ENCODE results near the gene NAP1L4.

NAP1L4 gene

GRCh38 chr11:2924381-2924780 is 67.7 kb downstream of the NAP1L4 start:
- no peak for TF ChIP-seq GATA3 (IDR thresholded peaks at IDR 0.05; ENCODE audit: low read depth, low read length)
- TF ChIP-seq GATA2 (IDR thresholded peaks at IDR 0.05; ENCODE audit: low read depth, low read length) = no peak

GRCh38 chr11:2923446-2924375 is 68.4 kb downstream of the NAP1L4 start:
- TF ChIP-seq GATA3 (IDR thresholded peaks at IDR 0.05; ENCODE audit: low read depth, low read length) = no peak
- no peak for TF ChIP-seq GATA2 (IDR thresholded peaks at IDR 0.05; ENCODE audit: low read depth, low read length)

- TF ChIP-seq GATA3 (IDR thresholded peaks at IDR 0.05; ENCODE audit: low read depth, low read length) = no peak
- no peak for TF ChIP-seq GATA2 (IDR thresholded peaks at IDR 0.05; ENCODE audit: low read depth, low read length)
These were observed 69.5 kb downstream of the NAP1L4 start for GRCh38 chr11:2922655-2923054.

GRCh38 chr11:2921742-2922493 is 70.2 kb downstream of the NAP1L4 start:
- TF ChIP-seq GATA2 (IDR thresholded peaks at IDR 0.05; ENCODE audit: low read depth, low read length) = no peak
- TF ChIP-seq GATA3 (IDR thresholded peaks at IDR 0.05; ENCODE audit: low read depth, low read length) = no peak

GRCh38 chr11:2921261-2921660 is 70.9 kb downstream of the NAP1L4 start:
- TF ChIP-seq GATA2 (IDR thresholded peaks at IDR 0.05; ENCODE audit: low read depth, low read length) (no peak), GATA3 (IDR thresholded peaks at IDR 0.05; ENCODE audit: low read depth, low read length) (no peak)

GRCh38 chr11:2920343-2920742 is 71.8 kb downstream of the NAP1L4 start:
- TF ChIP-seq GATA3 (IDR thresholded peaks at IDR 0.05; ENCODE audit: low read depth, low read length) (no peak), GATA2 (IDR thresholded peaks at IDR 0.05; ENCODE audit: low read depth, low read length) (no peak)

GRCh38 chr11:2919837-2920236 is 72.3 kb downstream of the NAP1L4 start:
- no peak for TF ChIP-seq GATA3 (IDR thresholded peaks at IDR 0.05; ENCODE audit: low read depth, low read length)
- no peak for TF ChIP-seq GATA2 (IDR thresholded peaks at IDR 0.05; ENCODE audit: low read depth, low read length)

GRCh38 chr11:2919188-2919587 is 72.9 kb downstream of the NAP1L4 start:
- no peak for TF ChIP-seq GATA3 (IDR thresholded peaks at IDR 0.05; ENCODE audit: low read depth, low read length)
- no peak for TF ChIP-seq GATA2 (IDR thresholded peaks at IDR 0.05; ENCODE audit: low read depth, low read length)

GRCh38 chr11:2917842-2918490 is 74.2 kb downstream of the NAP1L4 start:
- TF ChIP-seq GATA3 (IDR thresholded peaks at IDR 0.05; ENCODE audit: low read depth, low read length) (no peak), GATA2 (IDR thresholded peaks at IDR 0.05; ENCODE audit: low read depth, low read length) (no peak)

GRCh38 chr11:2916892-2917645 is 75.1 kb downstream of the NAP1L4 start:
- TF ChIP-seq GATA2 (IDR thresholded peaks at IDR 0.05; ENCODE audit: low read depth, low read length) (no peak), GATA3 (IDR thresholded peaks at IDR 0.05; ENCODE audit: low read depth, low read length) (no peak)

GRCh38 chr11:2916114-2916891 is 75.8 kb downstream of the NAP1L4 start:
- TF ChIP-seq GATA3 (IDR thresholded peaks at IDR 0.05; ENCODE audit: low read depth, low read length) (no peak), GATA2 (IDR thresholded peaks at IDR 0.05; ENCODE audit: low read depth, low read length) (no peak)

- TF ChIP-seq GATA2 (IDR thresholded peaks at IDR 0.05; ENCODE audit: low read depth, low read length) (no peak), GATA3 (IDR thresholded peaks at IDR 0.05; ENCODE audit: low read depth, low read length) (no peak)
These were observed 76.7 kb downstream of the NAP1L4 start for GRCh38 chr11:2915473-2915872.
